HG03139 (cell line): ENCODE measurements around the gene CACNB2.
"Not testable (repeated sequence)": the region's sequence is repeated elsewhere in the genome, so short reads cannot be mapped to it uniquely, and the experiment has no call there.

ENCODE experiments used
- ATAC-seq: cut with Tn5 transposase; IDR thresholded peaks from one replicate; pipeline ENCODE4 v1.9.1; 2021; ENCODE audit not compliant: unreplicated experiment

CACNB2 gene

GRCh38 chr10:18196806-18197550 is 56.8 kb downstream of the CACNB2 start:
- ATAC-seq: no peak

DNA sequence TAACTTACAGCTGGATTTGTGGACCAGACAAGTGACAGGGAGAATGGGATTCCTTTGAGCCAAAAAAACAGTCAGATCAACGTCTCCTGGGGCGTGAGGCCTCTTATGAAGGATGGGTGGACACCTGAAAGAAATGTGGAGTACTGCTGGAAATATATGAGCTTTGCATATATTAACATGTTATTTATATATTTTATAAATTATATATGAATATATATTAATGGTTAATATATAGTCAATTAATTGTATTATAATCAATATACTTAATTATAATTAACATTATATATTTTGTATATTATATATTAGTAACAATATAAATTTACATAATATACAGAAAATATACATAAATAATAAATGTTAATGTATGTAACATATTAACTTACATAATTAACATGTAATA is 57.5 kb downstream of the CACNB2 start:
- ATAC-seq: no peak

- ATAC-seq: no peak
Measured at GRCh38 chr10:18201877-18202276, 61.7 kb downstream of the CACNB2 start.

DNA sequence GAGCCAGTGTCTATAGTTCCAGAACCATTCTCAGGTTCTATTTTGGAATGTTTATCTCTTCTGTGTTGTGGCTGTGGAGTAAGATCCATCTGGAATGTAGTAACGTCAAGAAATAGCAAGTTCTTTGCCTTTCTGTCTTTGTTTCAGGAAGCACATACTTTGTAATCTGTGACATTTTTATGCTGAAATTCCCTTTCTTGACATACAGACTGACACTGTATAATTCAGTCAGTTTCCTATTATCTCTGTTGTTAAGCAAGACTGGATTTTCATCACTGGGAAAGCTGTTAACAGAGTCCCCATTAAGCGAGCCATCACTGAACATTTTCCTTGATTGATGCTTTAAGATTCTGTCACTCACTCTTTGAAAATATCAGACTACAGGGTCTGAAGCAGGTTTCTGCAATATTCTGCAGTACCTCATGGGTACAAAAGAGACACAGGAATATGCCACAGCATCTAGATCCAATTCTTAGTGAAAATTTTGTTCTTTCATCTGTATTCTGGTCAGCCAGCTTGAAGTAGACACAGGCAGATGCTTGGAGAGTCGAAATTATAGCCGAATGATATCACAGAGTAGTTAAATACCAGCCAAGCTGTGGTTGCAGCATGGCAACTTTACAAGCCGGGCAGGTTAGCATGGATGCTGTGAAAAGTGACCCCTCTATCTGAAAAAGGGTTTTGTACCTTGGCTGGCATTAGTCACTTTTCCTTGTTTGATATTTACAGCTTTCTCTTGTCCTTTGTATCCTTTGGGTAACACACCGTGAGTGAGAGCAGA is 62.6 kb downstream of the CACNB2 start:
- ATAC-seq: no peak

DNA sequence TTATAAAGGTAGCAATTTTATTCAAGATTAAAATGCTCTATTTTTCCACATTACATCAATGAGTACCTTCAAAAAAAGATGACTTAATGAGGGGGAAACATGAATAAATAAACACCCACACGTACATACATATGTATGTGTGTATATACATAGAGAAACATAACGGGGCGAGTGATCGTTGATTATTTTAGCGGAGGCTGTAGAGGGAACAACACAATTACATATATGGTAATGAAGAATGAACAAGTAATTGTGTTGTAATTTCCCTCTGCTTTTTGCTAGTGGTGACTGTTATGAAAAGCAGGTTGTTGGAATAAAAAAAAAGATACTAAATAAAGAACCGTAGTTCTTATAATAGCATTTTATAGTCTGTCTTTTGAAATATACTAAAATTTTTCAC is 63.2 kb downstream of the CACNB2 start:
- ATAC-seq: no peak

- no peak for ATAC-seq
Measured at GRCh38 chr10:18204039-18204835, 64.0 kb downstream of the CACNB2 start.

DNA sequence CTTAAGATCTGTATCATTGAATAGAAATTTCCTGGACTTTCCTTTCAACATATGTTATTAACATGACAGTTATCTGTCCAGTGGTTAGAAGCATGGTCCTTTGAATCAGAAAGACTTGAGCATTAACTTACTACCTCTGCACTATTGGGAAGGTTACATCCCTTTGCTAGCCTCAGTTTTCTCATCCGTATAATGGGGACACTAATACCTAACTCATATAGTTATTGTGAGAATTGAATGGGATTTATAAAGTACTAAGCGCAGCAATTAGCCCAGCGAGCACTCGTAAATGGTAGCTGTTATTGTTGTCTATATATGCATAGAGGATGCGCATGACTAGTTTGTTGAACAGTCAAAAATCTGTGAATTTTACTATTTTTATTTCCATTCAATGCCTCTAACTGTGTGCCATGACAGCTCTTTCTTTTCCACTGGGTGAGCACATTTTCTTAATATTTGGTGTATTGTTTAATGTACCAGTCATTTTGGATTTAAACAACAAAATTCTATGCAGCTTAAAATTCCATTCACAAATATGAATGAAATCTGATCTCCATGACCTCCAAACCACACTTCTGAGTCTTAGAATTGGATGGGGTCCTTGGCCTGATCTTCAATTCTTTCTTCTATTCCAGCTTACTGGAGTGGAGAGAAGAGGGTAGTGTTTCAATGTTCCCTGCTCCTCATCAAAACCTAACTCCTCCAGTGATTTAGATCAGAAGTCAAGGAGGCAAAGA is 65.0 kb downstream of the CACNB2 start:
- ATAC-seq: no peak

DNA sequence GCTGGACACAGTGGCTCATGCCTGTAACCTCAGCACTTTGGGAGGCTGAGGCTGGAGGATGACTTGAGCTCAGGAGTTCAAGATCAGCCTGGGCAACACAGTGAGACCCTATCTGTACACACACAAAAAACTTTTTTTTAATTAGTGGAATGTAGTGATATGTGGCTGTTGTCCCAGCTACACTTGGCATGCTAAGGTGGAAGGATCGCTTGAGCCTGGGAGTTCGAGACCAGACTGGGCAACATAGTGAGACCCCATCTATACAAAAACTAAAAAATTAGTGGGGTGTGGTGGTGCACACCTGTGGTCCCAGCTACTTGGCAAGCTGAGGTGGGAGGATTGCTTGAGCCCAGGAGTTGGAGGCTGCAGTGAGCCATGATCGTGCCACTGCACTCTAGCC is 68.0 kb downstream of the CACNB2 start:
- ATAC-seq: not testable (repeated sequence)

- ATAC-seq: no peak
Measured at GRCh38 chr10:18209241-18209640, 69.0 kb downstream of the CACNB2 start.

DNA sequence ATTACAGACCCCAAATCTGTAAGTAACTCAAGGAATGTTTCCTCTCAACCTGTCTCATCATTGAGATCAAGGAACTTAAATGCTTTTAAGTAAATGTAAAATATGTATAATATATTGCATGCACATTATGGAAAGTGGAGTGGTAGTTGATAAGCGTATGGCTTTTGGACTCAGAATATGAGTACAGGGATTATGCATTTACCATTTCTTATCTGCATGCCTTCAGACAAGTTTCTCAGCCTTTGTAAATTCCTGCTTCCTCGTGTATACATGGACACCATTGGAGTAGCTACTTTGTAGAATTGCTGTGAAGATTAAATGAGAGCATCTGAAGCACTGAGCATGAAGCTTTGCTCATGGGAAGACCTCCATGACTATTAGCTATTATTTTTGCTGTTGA is 70.5 kb downstream of the CACNB2 start:
- ATAC-seq: no peak

DNA sequence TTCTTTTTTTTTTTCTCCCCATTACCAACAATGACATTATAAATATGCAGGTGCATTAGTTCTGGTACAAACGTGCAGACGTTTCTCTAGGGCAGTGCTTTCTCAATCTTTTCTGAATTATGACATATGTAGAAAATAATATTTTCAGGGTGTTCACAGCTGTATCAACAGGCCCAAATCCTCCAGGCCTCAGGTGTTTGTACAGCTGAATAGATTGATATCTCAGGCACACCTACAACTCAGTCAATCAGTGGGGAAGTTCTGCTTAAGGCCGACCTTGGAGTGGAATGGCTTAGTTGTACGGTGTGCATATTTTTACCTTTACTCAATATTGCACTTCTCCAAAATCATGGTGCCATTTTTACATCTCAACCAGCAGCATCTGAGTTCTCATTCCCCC is 71.6 kb downstream of the CACNB2 start:
- ATAC-seq: no peak

GRCh38 chr10:18213271-18213670 is 73.0 kb downstream of the CACNB2 start:
- ATAC-seq: no peak

- no peak for ATAC-seq
Measured at GRCh38 chr10:18214691-18215563, 74.7 kb downstream of the CACNB2 start.

DNA sequence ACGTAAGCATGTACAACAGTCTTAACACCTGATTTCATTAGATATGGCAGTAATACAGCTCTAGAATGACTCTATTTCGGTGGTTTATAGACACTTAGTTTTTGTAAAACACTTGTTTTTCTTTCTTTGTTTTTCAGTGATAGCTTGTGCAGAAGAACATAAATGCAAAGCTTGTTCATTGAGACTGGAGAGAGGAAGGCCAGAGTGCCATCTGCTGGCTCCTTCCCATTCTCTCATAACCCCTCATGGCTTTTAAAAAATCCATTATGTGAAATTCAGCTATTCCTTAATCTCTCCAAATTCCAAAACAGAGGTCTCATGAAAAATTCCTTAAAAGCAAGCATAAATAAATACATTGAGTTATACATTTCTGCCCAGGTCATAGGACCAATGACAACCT is 76.3 kb downstream of the CACNB2 start:
- ATAC-seq: no peak

- no peak for ATAC-seq
Measured at GRCh38 chr10:18217577-18217976, 77.4 kb downstream of the CACNB2 start.

- no peak for ATAC-seq
Measured at GRCh38 chr10:18219146-18219545, 78.9 kb downstream of the CACNB2 start.

- ATAC-seq: no peak
Measured at GRCh38 chr10:18221123-18221522, 80.9 kb downstream of the CACNB2 start.

GRCh38 chr10:18221882-18222281 is 81.7 kb downstream of the CACNB2 start:
- ATAC-seq: no peak

- no peak for ATAC-seq
Measured at GRCh38 chr10:18222866-18223265, 82.6 kb downstream of the CACNB2 start.

GRCh38 chr10:18223898-18224297 is 83.7 kb downstream of the CACNB2 start:
- ATAC-seq: no peak
